H1 (cell line): ENCODE data around the gene TASP1. TPM values are rescaled to one million over a fixed set of nuclear protein-coding genes. Genes with fewer than 3 reads are reported as not detected.

Source experiments
- RAD21 ChIP-seq, 2 experiments: IDR thresholded peaks in 1 of 2; conservative IDR thresholded peaks in 1 of 2; 2 replicates each; pipeline ENCODE4 v1.6.1; 2011; ENCODE audit warnings: low read depth in 2 of 2, low read length in 2 of 2, improper control_type of control experiment in 1 of 2, inconsistent platforms in 1 of 2, mild to moderate bottlenecking in 1 of 2, moderate library complexity in 1 of 2
- polyA plus RNA-seq, 7 experiments: library from polyadenylated mRNA; depleted of rRNA in 3 of 7; stranded (reverse) in 5 of 7; unstranded in 2 of 7; fragments of >200 nt in 5 of 7; fragments of 200-250 nt in 2 of 7; gene quantifications; 1 replicate in 5 of 7; 2 replicates in 1 of 7; 4 replicates in 1 of 7; pipeline versions ENCODE4 v1.2.1 to v1.2.3, GENCODE V29; 2011 to 2013; ENCODE audit warnings: missing spikeins in 2 of 7, mixed read lengths in 2 of 7
- total RNA-seq: library from RNA; stranded (reverse); fragmentation: NEBNext Ultra II Directional; extraction: Animal tissue kit (Norgen Biotek cat#: 25700); gene quantifications from 2 replicates; pipeline ENCODE4 v1.2.1, GENCODE V29; 2021

TASP1 gene
- total and polyA plus RNA-seq, 2 of the 8 experiments (the other 6 are each of a cell fraction or from before 2014, with no cell fraction given) = 4.5 to 10.9 TPM

DNA sequence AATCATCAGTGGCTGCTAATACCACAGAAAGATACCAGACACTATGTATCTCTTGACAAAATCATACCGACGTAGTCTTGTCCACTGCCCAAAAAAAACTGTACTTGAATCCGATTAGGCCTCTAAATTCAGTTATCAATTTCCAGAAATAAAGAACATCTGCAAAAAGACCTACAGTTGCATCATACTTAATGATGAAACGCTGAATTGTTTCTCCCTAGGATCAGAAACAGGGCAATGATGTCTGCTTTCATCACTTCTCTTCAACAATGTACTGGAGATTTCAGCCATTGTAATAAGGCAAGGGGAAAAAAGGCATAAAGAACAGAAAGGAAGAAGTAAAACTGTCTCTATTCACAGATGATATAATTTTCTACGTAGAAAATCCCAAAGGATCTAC lies 152.0 kb downstream of the TASP1 start (continued):
- no peak for TF ChIP-seq RAD21 (IDR thresholded peaks at IDR 0.05 in 1 of 2, conservative IDR thresholded peaks at IDR 0.05 in 1 of 2; ENCODE audit: low read depth in 2 of 2, low read length in 2 of 2)
